GM18505 (cell line): ENCODE data around the gene CHEK1.

Source experiments
- ATAC-seq: cut with Tn5 transposase; IDR thresholded peaks from one replicate; pipeline ENCODE4 v1.9.1; 2021; ENCODE audit not compliant: unreplicated experiment
- POLR2A ChIP-seq: IDR thresholded peaks from 4 replicates; pipeline ENCODE4 v1.6.1; 2011; ENCODE audit warnings: borderline replicate concordance; ENCODE audit not compliant: insufficient read depth, insufficient read length; ENCODE audit errors: extremely low read depth

CHEK1 gene

DNA sequence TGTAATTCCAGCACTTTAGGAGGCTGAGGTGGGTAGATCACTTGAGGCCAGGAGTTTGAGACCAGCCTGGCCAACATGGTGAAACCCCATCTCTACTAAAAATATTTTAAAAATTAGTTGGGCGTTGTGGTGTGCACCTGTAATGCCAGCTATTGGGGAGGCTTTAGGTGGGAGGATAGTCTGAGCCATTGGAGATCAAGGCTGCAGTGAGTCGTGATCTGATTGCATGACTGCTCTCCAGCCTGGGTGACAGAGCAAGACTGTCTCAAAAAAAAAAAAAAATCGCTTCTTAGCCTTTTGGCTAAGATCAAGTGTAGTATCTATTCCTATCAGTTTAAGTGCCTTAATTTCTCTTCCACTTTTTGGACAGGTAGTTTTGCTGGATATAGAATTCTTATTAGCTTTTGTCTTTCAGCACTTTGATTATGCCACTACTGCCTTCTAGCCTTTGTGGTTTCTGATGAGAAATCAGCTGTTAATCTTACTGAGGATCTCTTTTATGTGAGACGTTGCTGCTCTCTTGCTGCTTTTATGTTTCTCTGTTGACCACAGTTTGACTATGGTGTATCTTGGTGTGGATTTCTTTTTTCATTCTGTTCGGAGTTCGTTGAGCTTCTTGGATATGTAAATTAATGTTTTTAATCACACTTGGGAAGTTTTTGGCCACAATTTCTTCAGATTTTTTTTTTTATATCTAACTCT is 24.7 kb downstream of the CHEK1 start:
- no peak for ATAC-seq
- no peak for TF ChIP-seq POLR2A

DNA sequence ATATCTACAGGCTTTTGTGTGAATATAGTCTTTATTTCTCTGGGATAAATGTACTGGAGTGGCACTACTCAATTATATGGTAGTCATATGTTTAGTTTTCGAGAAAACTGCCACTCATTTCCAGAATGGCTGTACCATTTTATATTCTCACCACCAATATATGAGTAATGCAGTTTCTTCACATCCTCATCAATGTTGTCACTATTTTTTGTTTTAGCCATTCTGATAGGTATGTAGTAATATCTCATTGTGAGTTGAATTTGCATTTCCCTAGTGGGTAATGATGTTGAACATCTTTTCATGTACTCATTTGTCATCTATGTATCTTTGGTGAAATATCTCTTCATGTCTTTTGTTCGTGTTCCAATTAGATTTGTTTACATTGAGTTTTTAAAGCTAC is 37.7 kb downstream of the CHEK1 start:
- ATAC-seq, result no peak
- no peak for TF ChIP-seq POLR2A

DNA sequence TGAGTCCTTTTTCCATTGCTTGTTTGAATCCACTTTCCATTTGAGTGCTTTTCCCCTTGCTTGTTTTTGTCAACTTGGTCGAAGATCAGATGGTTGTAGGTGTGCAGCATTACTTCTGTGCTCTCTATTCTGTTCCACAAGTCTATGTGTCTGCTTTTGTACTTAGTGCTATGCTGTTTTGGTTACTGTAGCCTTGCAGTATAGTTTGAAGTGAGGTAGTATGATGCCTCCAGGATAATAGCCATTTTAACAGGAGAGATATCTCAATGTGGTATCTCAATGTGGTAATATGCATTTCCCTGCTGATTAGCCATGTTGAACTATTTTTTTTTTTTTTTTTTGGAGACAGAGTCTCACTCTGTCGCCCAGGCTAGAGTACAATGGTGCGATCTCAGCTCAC is 38.9 kb downstream of the CHEK1 start:
- no peak for TF ChIP-seq POLR2A
- no peak for ATAC-seq

DNA sequence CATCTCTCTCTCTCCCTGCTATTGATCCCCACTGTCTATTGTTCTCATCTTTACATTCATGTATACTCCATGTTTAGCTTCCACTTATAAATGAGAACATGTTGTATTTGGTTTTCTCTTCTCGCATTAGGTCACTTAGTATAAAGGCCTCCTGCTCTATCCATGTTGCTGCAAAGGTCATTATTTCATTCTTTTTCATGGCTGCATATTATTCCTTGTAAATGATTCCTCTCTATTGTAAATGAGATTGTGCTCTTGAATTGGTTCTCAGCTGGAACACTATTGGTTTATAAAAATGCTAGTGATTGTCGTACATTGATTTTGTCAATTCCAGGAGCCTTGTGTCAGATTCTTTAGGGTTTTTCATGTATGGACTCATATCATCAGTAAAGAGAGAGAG is 42.2 kb downstream of the CHEK1 start:
- no peak for ATAC-seq
- TF ChIP-seq POLR2A, result no peak

DNA sequence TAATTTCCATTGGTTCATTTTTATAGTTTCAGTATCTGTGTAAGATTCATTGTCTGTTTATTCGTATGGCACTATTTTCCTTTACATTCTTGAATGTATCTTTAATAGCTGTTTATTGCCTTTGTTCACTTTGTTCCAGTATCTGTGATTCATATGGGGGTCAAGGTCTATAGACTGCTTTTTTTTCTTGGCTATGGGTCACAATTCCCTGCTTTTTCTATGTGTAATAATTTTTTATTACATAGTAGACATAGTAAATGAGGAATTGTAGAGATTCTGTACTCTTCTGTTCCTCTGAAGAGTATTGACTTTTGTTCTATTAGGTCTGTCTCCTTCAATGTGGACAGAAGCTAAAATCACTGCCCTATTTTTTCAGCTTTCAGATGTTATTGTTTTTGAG is 45.2 kb downstream of the CHEK1 start:
- ATAC-seq, result no peak

DNA sequence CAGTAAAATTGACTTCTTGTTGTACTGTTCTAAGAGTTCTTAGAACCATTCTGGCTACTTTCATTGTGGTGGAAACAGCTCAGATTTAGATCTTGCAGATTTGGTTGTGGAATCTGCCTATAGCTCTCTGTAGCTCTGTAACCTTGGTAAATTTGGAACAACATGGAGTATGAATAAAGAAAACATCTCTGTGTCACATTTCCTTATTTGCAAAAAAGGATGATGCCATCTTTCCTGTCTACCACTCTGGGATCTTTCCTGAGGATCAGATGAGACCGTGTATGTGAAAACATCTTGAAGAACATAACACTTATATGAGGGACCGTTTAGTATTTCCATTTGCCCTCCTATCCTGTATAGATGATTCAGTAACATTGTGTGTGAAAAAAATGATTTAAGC is 46.6 kb downstream of the CHEK1 start:
- no peak for TF ChIP-seq POLR2A
- no peak for ATAC-seq

More for the DNA sequence above, 45.2 kb downstream of the CHEK1 start:
- TF ChIP-seq POLR2A, result no peak

DNA sequence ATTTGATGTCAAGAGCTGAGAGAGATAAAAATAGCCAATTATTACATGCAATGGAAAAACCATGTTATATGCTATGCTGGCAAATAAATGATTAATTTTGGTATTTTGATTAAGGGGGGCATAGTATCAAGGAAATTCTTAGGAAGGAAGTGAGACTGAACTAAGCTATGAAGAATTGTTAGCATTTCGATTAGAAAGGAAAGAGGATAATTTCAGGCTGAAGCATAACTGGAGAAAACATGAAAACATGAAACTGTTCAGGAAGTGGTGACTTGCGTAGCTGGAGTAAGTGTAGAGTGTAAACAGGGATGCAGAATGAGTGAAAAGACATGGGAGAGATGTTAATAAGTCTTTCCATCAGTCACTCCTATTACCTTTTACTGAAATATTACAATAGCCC is 49.2 kb downstream of the CHEK1 start:
- TF ChIP-seq POLR2A, result no peak
- no peak for ATAC-seq

DNA sequence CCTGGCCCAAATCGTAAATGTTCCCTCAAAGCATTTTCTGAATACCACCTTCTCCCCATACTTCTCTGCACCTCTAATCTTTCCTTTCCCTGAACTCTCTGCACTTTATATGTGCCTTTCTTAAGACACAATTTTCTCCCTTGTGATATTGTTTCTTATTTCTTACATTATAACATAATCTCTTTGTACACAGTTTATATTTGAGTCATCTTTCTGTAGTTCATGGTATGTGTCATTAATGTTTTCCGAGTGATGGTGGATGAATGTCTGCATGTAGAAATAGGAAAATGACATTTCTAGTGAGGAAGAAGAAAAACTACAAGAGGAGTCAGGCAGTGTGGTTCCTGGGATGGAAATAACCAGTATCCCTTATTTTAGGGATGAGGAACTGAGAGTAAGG is 50.2 kb downstream of the CHEK1 start:
- no peak for ATAC-seq
- no peak for TF ChIP-seq POLR2A

DNA sequence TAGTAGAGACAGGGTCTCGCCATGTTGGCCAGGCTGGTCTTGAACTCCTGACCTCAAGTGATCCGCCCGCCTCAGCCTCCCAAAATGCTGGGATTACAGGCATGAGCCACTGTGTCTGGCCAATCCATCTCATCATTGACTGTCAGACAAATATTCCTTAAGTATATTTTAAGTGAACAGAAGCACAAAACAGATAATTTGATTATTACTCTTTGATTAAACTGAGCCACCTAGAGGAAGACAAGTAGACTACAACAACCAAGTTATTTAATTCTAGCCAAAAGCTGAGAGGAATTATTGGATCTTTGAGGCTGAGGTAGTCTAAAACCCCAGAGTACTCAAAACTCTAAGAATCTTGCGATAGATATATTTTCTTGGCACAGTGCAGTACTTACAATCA is 54.4 kb downstream of the CHEK1 start:
- no peak for TF ChIP-seq POLR2A
- ATAC-seq, result no peak

DNA sequence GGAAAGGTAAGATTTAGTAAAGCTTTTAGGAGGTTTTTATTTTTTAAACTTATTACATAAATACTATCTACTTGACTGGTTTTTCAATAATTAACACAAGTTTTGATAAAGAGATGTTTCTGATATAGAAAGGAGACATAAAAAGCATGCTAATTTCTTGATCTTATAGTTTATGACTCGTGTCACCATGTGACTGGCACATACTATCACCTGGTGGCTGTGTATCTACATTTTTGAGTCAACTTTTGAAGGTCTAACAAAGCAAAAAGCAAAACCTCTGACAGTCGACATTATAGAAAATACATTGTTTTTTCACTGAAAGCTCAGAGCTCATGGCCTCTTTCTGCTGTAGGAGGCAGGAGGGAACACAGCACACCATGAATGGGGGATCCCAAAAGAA is 54.9 kb downstream of the CHEK1 start:
- no peak for ATAC-seq
- TF ChIP-seq POLR2A, result no peak

DNA sequence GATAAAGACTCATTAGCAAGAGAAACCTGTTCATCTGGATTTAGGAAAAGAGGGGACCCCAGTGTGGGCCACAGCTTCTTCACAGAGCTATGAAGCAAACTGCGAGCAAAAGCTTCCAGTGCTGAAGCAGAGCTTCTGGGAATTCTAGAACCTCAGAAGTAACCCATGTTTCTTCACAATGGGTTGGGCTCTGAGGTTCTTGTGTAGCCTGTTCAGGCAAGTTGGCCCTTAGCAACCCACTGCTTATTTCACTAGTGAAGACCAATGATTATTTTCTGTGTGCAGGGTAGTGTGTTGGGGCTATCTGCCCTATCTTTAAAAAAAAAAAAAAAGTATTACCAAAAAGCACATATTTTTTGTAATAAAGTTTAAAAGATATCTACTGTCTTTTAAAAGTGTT is 55.8 kb downstream of the CHEK1 start, which contains the start of gene ACRV1:
TSS of gene ACRV1 (minus strand) at position 101 of the 400 bp plus-strand sequence. CDS start at position 34, 67 bp downstream.
- no peak for TF ChIP-seq POLR2A
- ATAC-seq, result no peak

DNA sequence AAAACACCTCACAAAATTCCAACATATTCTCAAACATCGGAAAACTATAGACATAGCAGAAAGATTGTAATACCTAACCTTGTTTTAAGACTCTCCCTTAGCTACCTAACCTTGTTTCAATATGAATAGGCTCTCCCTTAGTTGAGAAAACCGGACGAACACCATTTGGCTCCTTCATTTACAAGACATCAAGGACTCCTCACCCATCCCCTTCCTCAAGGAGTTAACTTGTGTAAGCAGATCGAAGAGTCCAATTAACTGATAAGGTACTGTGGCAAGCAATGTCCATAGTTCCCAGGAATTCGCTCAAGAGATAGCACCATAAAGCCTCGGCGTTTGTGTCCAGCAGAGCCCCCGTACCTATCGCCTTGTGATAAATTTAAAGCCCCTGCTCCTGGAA is 60.3 kb downstream of the CHEK1 start:
- ATAC-seq, result no peak
- no peak for TF ChIP-seq POLR2A

DNA sequence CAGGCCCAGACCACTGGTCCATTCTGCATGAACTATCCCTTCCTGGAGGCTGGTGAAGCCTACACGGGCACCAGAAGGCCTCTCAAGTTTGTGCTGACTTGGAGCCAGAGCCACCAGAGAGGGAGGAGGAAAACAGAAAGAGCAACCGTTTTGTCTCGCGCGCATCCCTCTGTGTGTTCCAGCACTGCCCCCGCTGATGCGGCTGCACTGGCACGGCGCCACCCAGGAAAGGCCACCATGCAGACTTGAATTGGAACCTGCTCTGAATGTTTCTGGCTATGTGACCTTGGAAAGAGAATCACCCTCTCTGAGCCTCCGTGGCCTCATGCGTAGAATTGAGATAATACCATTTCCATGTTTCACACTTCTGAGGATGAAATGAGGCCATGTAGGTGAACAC is 63.1 kb downstream of the CHEK1 start:
- ATAC-seq, result no peak
- no peak for TF ChIP-seq POLR2A

DNA sequence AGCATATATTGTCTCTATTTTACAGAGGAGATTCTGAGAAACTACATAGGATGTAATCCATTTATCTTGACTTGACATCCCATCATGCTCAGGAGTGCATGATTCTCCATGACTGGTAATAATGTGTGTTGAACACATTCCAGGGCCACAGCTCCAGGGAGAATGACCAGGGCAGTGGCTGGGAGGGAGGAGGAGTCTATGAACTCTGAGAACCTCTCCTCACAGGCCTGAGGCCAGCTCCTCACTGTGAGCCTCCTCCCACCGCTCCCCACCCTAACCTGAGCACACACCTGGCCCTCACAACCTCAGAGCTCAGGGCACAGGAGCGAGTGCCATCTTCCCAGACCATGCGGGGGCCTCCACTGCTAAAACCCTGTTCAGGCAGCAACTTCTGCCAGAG is 63.7 kb downstream of the CHEK1 start:
- TF ChIP-seq POLR2A, result no peak
- ATAC-seq, result no peak
